LNCaP clone FGC (cell line): Measurements from ENCODE around the gene GLB1L3.

Experiments used
- DNase-seq: peaks from one replicate; pipeline ENCODE4 v3.0.0-alpha.2; 2011; ENCODE audit warnings: low read depth
- H3K4me3 ChIP-seq: 2 replicates; pipeline ENCODE4 v1.5.1; 2011; ENCODE audit warnings: mild to moderate bottlenecking, low read depth, low read length, control low read depth
- CTCF ChIP-seq: IDR thresholded peaks from 2 replicates; pipeline ENCODE4 v1.5.1; 2012; ENCODE audit warnings: mild to moderate bottlenecking; ENCODE audit not compliant: control insufficient read depth, insufficient read depth; ENCODE audit errors: extremely low read depth

GLB1L3 gene

GRCh38 chr11:134233729-134234179, 42.4 kb upstream of the GLB1L3 start:
- DNase-seq = no peak
- no peak for TF ChIP-seq CTCF

DNA sequence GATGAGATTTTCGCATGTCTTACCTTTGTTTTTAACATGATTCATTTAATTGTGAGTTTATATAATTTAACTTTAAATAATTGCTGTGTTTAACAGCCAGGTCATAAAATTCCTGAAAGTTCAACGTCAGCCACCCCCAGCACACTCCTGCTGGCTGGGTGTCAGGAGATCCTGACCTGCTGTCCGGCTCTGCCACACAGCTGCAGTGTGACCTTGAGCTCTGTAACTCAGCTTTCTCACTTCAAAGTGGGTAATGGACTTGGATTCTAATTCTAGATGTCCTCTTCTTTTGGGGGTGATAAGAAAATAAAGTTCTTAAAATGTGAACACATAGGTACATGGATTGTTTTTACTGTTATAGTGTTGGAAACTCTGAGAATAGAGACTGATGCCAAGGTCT, 40.8 kb upstream of the GLB1L3 start:
- no peak for DNase-seq
- no peak overlapping the region for H3K4me3 ChIP-seq
- no peak for TF ChIP-seq CTCF

More at GRCh38 chr11:134233729-134234179, 42.4 kb upstream of the GLB1L3 start:
- no peak overlapping the region for H3K4me3 ChIP-seq

DNA sequence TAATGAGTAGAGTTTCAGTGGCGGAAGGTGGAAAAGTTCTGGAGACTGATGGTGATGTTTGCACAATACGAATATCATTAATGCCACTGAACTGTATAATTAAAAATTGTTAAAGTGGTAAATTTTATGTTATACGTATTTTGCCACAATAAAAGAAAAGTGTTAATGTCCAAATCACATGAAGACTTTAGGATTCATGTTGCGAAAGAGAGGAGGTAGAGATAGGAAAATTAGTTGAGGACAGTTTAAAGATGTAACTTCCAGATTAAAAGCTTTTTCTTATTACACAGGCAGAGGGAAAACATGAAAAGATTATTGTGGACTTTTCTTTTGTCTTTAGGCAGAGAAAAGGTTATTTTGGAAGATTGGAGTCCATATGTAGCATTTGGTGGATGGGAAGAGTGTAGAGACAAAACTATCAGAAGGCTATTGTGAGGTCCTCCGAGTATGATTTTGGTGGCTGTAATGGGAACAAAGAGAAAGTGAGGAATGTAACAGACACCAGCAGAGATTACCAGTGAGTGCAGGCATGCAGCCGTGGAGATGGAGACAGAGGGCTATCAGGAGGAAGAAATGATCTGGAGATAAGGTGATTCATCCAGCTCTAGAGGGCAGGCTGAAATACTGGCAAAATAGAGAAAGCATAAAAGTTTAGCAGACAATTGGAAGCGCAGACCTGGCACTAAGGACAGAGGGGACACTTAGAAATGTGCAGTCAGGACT, 39.2 kb upstream of the GLB1L3 start:
- no peak for TF ChIP-seq CTCF
- no peak for DNase-seq
- no peak overlapping the region for H3K4me3 ChIP-seq

GRCh38 chr11:134237557-134237922, 38.6 kb upstream of the GLB1L3 start:
- H3K4me3 ChIP-seq = no peak overlapping the region
- no peak for DNase-seq
- no peak for TF ChIP-seq CTCF

DNA sequence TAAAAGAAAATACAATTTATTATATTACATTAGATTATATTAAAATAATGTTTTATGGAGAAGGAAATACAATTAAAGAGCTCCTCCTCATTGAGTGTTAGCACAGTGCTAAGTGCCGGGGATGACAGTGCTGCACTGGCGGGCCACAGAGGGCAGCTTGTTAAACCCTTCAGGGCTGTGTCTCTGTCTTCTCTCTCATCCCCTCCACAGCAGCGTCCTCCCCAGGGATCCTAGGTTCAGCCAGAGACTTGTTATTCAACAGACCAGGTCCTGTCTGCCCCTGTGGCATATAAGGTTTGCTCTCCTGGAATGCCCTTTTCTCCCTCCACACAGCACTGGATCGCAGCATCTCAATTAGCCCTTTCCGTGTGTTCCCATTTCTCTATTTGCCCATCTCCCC, 37.2 kb upstream of the GLB1L3 start:
- no peak overlapping the region for H3K4me3 ChIP-seq
- TF ChIP-seq CTCF = no peak
- no peak for DNase-seq

DNA sequence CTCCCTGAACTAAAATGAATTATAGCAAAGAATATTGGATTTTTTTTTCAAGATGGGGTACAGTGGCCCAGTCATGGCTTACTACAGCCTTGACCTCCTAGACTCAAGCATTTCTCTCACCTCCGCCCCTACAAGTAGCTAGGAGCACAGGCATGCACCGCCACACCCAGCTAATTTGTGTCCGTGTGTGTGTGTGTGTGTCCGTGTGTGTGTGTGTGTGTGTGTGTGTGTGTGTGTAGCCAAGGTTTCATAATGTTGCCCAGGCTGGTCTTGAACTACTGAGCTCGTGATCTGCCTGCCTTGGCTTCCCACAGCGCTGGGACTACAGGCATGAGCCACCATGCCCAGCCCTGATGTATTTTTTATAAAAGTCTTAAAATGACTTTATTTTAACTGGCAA, 35.6 kb upstream of the GLB1L3 start:
- DNase-seq = no peak
- TF ChIP-seq CTCF = no peak
- H3K4me3 ChIP-seq = no peak overlapping the region

- no peak overlapping the region for H3K4me3 ChIP-seq
- no peak for TF ChIP-seq CTCF
- DNase-seq = no peak
Measured at GRCh38 chr11:134242376-134242775, 33.8 kb upstream of the GLB1L3 start.
